Fibroblast of mammary gland (primary cell): ENCODE results near the gene TNNT2.

Source experiments
- DNase-seq: peaks from one replicate; pipeline ENCODE4 v3.0.0-alpha.2; 2010; ENCODE audit warnings: low read depth
- H3K4me3 ChIP-seq: 2 replicates; pipeline ENCODE4 v1.5.1; 2011; ENCODE audit warnings: low read depth, mild to moderate bottlenecking, low read length, moderate library complexity; ENCODE audit not compliant: control insufficient read depth
- CTCF ChIP-seq: conservative IDR thresholded peaks from 2 replicates; pipeline ENCODE4 v1.5.1; 2011; ENCODE audit warnings: low read depth, low read length, inconsistent platforms; ENCODE audit not compliant: control insufficient read depth, insufficient read depth

Gene TNNT2

GRCh38 chr1:201324821-201325677 lies 52.4 kb downstream of the TNNT2 start:
- no peak for DNase-seq
- TF ChIP-seq CTCF: no peak
- no peak overlapping the region for H3K4me3 ChIP-seq

- no peak for TF ChIP-seq CTCF
- no peak for DNase-seq
- no peak overlapping the region for H3K4me3 ChIP-seq
Observed at GRCh38 chr1:201324306-201324705, 53.2 kb downstream of the TNNT2 start.

GRCh38 chr1:201322653-201323510 lies 54.6 kb downstream of the TNNT2 start:
- no peak for DNase-seq
- TF ChIP-seq CTCF: no peak

GRCh38 chr1:201321826-201322390 lies 55.6 kb downstream of the TNNT2 start:
- no peak for DNase-seq
- H3K4me3 ChIP-seq: no peak overlapping the region
- TF ChIP-seq CTCF: no peak

More at GRCh38 chr1:201322653-201323510, 54.6 kb downstream of the TNNT2 start:
- no peak overlapping the region for H3K4me3 ChIP-seq

- H3K4me3 ChIP-seq: no peak overlapping the region
- TF ChIP-seq CTCF: no peak
- DNase-seq: no peak
Observed at GRCh38 chr1:201320168-201320788, 57.2 kb downstream of the TNNT2 start.

GRCh38 chr1:201319631-201320030 lies 57.8 kb downstream of the TNNT2 start:
- no peak for DNase-seq
- no peak for TF ChIP-seq CTCF
- no peak overlapping the region for H3K4me3 ChIP-seq
